ENCODE results near the gene FERD3L.

DNA sequence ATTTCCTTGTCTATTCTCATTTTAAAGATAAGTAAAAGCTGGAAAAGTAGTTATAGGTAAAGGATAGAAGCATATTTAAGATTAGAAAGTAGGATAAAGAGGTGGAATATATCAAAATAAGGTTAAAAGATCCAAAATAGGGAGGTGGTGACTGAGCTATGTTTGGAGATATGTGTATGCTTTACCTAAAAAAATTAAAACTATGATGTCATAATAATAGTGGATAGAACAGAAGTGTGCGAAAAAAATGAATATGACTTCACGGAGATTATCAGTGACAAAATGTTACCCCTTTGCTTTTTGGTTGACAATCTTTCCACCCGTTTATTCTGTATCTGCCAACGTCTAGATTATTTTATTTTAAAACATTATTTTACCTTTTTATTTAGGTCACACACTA lies 33.4 kb upstream of the FERD3L start:
- TF ChIP-seq, protein P1, sequence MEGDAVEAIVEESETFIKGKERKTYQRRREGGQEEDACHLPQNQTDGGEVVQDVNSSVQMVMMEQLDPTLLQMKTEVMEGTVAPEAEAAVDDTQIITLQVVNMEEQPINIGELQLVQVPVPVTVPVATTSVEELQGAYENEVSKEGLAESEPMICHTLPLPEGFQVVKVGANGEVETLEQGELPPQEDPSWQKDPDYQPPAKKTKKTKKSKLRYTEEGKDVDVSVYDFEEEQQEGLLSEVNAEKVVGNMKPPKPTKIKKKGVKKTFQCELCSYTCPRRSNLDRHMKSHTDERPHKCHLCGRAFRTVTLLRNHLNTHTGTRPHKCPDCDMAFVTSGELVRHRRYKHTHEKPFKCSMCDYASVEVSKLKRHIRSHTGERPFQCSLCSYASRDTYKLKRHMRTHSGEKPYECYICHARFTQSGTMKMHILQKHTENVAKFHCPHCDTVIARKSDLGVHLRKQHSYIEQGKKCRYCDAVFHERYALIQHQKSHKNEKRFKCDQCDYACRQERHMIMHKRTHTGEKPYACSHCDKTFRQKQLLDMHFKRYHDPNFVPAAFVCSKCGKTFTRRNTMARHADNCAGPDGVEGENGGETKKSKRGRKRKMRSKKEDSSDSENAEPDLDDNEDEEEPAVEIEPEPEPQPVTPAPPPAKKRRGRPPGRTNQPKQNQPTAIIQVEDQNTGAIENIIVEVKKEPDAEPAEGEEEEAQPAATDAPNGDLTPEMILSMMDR (IDR thresholded peaks at IDR 0.05): no peak
- TF ChIP-seq POLR2AphosphoS5 (IDR thresholded peaks at IDR 0.05) (no peak), EP300 (IDR thresholded peaks at IDR 0.05) (no peak), POLR2A (IDR thresholded peaks at IDR 0.05; ENCODE audit: low read depth) (no peak)
